Measurements from ENCODE around the gene PAPLN. TPM values are rescaled to one million over a fixed set of nuclear protein-coding genes. Genes with fewer than 3 reads are reported as not detected.

The PAPLN gene
- total and polyA plus RNA-seq, 2 of the 8 experiments (the other 6 are each of a cell fraction or from before 2014, with no cell fraction given) = 14.8 to 25.6 TPM

- TF ChIP-seq POLR2AphosphoS5 (IDR thresholded peaks at IDR 0.05; ENCODE audit: low read depth, low read length) = no peak
Measured at GRCh38 chr14:73261075-73261474, 23.8 kb downstream of the PAPLN start (continued).

All from H1 (cell line).